ENCODE measurements around the gene OLFM1. TPM values are rescaled to one million over a fixed set of nuclear protein-coding genes. Genes with fewer than 3 reads are reported as not detected.

Gene OLFM1
- total RNA-seq, 4 donors from 2014 or later = 13.5 to 32.8 (median 25.6) TPM

DNA sequence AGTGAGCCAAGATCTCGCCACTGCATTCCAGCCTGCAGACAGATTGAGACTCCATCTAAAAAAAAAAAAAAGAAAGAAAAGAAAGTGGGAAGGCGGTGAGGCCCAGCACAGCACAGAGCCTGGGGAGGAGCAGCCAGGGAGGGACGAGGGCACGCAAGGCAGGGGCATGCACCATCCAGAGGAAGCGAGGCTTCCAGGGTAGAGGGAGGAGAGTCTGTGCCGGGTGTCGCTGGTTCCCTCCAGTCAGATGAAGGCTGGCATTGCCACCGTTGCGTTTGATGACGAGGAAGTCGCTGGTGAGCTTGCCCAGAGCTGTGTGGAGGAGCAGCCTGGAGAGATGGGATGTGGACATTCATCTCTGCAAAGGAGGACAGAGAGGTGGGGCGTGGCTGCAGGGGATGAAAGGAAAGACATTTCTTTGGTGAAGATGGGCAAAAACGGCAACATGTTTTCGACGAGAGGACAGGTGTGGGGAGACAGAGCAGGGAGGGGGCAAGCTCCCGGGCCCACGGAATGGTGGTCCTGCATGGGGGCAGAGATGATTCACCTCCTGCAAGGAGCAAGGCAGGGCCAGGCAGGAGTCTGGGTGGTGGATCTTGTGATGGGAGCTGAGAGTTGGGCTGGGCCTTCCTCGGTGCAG is 18.6 kb upstream of the OLFM1 start:
- H3K27me3 ChIP-seq = peaks cover 90% of the 10 kb centered on the region
- H3K4me1 ChIP-seq = no peaks in the 10 kb centered on the region

DNA sequence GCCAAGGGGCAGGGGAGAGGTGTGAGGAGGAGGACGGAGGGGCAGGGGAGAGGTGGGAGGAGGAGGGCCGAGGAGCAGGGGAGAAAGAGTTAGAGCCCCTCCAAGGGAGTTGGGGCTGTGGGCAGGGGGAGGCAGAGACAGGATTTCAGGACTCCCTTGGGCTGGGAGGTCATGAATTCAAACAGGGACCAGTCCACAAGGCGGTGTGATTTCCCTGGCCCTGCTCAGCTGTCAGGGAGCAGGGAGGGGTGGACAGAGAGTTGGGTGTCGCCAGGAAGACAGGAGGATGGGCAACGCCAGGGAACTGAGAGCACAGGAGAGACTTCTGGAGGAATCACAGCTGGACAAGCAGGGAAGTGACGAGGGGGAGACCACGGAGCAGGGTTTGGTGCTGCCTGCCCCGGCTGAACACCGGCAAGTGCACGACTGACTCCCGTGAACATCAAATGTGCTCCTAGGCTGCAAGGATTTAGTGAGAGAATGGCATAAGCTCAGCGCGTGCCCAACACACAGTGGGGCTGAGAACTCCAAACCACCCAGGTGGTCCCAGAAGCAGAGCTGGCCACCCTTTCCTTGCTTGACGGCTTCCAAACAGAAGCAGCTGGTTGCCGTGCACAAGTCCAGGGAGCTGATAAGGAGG is 17.8 kb upstream of the OLFM1 start:
- Histone ChIP-seq H3K27me3 (peaks cover 83% of the 10 kb centered on the region), H3K27ac (no peak overlapping the region), H3K36me3 (no peaks in the 10 kb centered on the region), H3K4me1 (peaks cover 0 to 2% (median 0%) of the 10 kb centered on the region in 3 donors), H3K9me3 (no peaks in the 10 kb centered on the region), H3K4me3 (no peak overlapping the region)
- no peak for ATAC-seq
- TF ChIP-seq, protein P1, sequence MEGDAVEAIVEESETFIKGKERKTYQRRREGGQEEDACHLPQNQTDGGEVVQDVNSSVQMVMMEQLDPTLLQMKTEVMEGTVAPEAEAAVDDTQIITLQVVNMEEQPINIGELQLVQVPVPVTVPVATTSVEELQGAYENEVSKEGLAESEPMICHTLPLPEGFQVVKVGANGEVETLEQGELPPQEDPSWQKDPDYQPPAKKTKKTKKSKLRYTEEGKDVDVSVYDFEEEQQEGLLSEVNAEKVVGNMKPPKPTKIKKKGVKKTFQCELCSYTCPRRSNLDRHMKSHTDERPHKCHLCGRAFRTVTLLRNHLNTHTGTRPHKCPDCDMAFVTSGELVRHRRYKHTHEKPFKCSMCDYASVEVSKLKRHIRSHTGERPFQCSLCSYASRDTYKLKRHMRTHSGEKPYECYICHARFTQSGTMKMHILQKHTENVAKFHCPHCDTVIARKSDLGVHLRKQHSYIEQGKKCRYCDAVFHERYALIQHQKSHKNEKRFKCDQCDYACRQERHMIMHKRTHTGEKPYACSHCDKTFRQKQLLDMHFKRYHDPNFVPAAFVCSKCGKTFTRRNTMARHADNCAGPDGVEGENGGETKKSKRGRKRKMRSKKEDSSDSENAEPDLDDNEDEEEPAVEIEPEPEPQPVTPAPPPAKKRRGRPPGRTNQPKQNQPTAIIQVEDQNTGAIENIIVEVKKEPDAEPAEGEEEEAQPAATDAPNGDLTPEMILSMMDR (IDR thresholded peaks at IDR 0.05) = no peak
- no peak for TF ChIP-seq POLR2A (IDR thresholded peaks at IDR 0.05)
- WGBS, 2 donors (ENCODE audit: low coverage in 1 of 2) = 10 to 12% methylated on average over 2 to 3 of the region's 15 CpGs

More for the DNA sequence above, 18.6 kb upstream of the OLFM1 start:
- WGBS, 2 donors (ENCODE audit: low coverage in 1 of 2) = 27 to 71% methylated on average over 5 to 17 of the region's 18 CpGs
- no peak for TF ChIP-seq EP300 (IDR thresholded peaks at IDR 0.05)
- no peak for TF ChIP-seq POLR2AphosphoS5 (IDR thresholded peaks at IDR 0.05)
- TF ChIP-seq POLR2A (IDR thresholded peaks at IDR 0.05) = no peak
- TF ChIP-seq, protein P1 (IDR thresholded peaks at IDR 0.05) = no peak
- Histone ChIP-seq H3K27ac (no peak overlapping the region), H3K9me3 (peaks cover 0 to 1% (median 0%) of the 10 kb centered on the region in 3 donors), H3K36me3 (no peaks in the 10 kb centered on the region), H3K4me3 (no peak overlapping the region)
- ATAC-seq = no peak

DNA sequence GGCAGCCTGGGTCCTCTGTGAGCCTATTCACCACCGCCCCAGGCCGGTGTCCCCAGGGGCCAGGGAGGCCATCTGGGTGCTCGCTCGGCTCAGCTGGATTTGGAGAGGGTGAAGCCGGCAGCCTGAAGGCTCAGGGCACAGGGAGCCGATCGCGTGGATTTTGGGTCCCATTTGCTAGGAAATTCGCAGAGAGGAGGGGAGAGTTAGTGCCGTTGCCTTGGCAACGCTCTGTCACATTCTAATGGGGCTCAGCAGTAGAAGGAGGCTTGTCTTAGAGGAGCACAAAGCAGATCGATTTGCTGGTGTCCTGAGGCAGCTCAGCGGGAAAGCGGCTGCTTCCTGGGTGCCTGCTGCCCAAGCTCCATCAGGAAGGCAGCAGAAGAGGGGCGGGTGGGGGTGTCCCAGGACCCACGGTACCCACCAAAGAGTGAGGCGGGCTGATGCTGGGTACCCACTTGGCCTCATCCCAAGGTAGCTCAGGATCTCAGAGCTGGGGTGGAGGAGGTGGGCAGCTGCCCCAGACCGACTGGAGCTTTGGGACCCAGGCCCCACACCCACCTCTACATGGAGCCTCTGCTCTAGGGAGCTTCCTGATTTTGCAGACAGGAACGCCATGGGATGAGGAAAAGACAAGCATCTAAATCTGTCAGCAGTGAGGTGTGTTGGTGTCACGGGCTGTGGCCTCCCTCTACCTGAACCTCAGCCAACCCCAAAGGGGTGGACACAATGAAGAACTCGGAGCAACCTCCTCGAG is 17.1 kb upstream of the OLFM1 start:
- H3K27me3 ChIP-seq = peaks cover 76% of the 10 kb centered on the region
- ATAC-seq = no peak
- H3K9me3 ChIP-seq = no peaks in the 10 kb centered on the region
- no peaks in the 10 kb centered on the region for H3K36me3 ChIP-seq
- H3K4me1 ChIP-seq = peaks cover 0 to 7% (median 0%) of the 10 kb centered on the region in 3 donors
- H3K27ac ChIP-seq = no peak overlapping the region
- TF ChIP-seq, protein P1 (IDR thresholded peaks at IDR 0.05) = no peak
- TF ChIP-seq EP300 (IDR thresholded peaks at IDR 0.05) (no peak), POLR2A (IDR thresholded peaks at IDR 0.05) (no peak)
- WGBS, 2 donors (ENCODE audit: low coverage in 1 of 2) = 50% methylated on average over 2 of the region's 22 CpGs; no CpG with 5 or more reads in 1 of the 2 donors
- no peak overlapping the region for H3K4me3 ChIP-seq

DNA sequence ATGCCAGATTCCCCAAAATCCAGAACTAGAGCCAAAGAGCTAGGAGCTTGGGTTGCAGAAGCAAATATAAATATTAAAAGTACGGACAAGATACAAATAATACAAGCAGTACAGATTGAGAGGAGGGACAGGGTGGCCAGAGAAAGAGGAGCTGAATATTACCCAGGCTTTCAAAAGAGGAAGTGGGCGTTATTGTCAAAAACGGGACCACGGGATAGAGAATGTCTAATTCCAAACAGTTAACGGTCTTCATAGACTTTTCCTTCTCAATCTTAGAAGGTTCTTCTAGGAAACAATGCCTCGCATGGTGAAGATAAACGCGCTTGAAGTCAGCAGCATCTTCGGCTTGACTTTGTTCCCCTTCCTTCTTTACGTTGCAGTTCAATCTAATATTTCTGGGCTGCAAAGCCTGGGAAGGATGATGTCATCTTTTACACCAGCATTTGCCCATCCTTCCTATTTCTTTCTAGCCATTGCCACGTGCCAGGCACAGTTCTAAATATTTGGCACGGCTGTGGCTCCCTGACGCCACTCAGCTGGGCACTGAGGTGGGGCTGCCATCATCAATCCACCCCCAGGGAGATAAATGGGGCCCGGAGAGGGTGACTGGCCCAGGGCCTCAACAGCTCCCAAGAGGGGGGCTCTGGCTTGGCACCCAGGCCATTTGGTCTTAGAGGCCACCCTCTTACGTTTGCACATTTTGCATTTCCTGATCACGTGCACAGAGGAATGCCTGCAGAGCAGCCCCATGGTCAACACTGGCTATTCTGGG is 16.3 kb upstream of the OLFM1 start:
- Histone ChIP-seq H3K9me3 (no peaks in the 10 kb centered on the region), H3K4me3 (no peak overlapping the region), H3K27me3 (peaks cover 68% of the 10 kb centered on the region), H3K36me3 (no peaks in the 10 kb centered on the region), H3K4me1 (peaks cover 0 to 15% (median 5%) of the 10 kb centered on the region in 3 donors), H3K27ac (no peak overlapping the region)
- no peak for TF ChIP-seq POLR2A (IDR thresholded peaks at IDR 0.05)
- no peak for TF ChIP-seq EP300 (IDR thresholded peaks at IDR 0.05)
- TF ChIP-seq POLR2AphosphoS5 (IDR thresholded peaks at IDR 0.05) = no peak
- TF ChIP-seq, protein P1 (IDR thresholded peaks at IDR 0.05) = no peak
- ATAC-seq = no peak
- 57 to 66% methylated on average over 11 to 12 of the region's 16 CpGs for WGBS, 2 donors (ENCODE audit: low coverage in 1 of 2)
